ENCODE measurements around the gene SNED1. TPM values are rescaled to one million over a fixed set of nuclear protein-coding genes. Genes with fewer than 3 reads are reported as not detected.

The SNED1 gene
- polyA plus RNA-seq, 1 donor (not counting 4 experiments of a cell fraction or from before 2014, with no cell fraction given) = 0.12 TPM

DNA sequence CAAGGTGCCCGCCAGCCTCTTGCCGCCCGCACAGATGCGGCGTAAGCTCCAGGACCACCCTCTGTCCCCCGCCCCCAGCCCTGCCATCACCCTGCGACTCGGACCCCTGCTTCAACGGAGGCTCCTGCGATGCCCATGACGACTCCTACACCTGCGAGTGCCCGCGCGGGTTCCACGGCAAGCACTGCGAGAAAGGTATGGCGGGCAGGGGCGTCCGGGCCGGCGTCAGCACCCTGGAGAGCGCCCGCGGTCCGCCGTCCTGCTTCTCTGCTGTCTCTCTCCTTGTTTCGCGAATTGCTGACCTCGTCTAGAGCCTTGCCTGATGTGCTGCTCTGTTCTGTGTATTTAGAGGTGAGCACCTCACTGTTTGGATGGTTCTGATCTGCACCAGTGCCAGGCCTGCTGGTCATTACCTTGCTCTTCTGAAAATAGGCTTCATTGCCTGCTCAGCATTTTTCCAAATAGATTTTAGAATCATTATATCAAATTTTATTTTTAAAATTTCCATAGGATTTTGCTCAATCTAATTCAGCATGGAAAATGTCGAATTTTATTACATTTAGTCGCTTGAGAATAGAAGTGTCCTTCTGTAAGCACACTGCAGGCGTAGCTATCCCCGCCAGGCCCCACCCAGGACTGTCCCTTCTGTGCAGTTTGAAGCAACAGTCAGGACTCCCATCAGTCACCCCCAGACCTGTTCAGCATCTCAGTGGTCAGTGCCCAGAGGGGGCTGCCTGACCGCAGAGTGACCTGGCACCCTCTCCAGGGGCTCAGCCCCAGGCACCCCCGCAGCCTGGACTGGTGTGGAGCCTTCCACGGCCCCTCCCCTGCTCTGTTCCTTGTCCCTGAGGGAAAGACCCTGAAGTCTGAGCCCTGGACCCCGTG, 51.6 kb downstream of the SNED1 start:
- Histone ChIP-seq H3K9me1 (ENCODE audit: control insufficient read depth, extremely low read depth, insufficient read depth, low read length) (no peaks in the 10 kb centered on the region), H3K27ac (ENCODE audit: control insufficient read depth, insufficient read depth, low read length) (no peak overlapping the region), H3K4me1 (ENCODE audit: control insufficient read depth, extremely low read depth, insufficient read depth, low read length) (no peaks in the 10 kb centered on the region), H3K4me2 (ENCODE audit: control insufficient read depth, extremely low read depth, insufficient read depth, low read depth, low read length) (no peak overlapping the region), H4K20me1 (ENCODE audit: control insufficient read depth, extremely low read depth, insufficient read depth, low read length) (peaks cover 3% of the 10 kb centered on the region), H3K9ac (ENCODE audit: control insufficient read depth, extremely low read depth, insufficient read depth, low read length) (no peak overlapping the region), H3K27me3 (ENCODE audit: control insufficient read depth, extremely low read depth, insufficient read depth, low read length) (no peaks in the 10 kb centered on the region), H3K4me3 (ENCODE audit: control insufficient read depth in 2 of 3, extremely low read depth in 1 of 3, insufficient read depth in 2 of 3, low read depth in 1 of 3, low read length in 3 of 3) (no peak overlapping the region), H3K79me2 (ENCODE audit: control insufficient read depth, insufficient read depth, low read length) (no peaks in the 10 kb centered on the region), H2AFZ (ENCODE audit: control insufficient read depth, low read length) (no peak overlapping the region), H3K9me3 (ENCODE audit: control insufficient read depth, low read depth, low read length) (no peaks in the 10 kb centered on the region), H3K36me3 (ENCODE audit: control insufficient read depth in 2 of 2, extremely low read depth in 1 of 2, insufficient read depth in 2 of 2, low read length in 2 of 2) (no peaks in the 10 kb centered on the region)
- dilution Hi-C loops (cut with MboI; ENCODE audit: extremely low pct_ligation_motif_present, low sequenced_read_pairs) = no loop called here
- TF ChIP-seq, protein P1, sequence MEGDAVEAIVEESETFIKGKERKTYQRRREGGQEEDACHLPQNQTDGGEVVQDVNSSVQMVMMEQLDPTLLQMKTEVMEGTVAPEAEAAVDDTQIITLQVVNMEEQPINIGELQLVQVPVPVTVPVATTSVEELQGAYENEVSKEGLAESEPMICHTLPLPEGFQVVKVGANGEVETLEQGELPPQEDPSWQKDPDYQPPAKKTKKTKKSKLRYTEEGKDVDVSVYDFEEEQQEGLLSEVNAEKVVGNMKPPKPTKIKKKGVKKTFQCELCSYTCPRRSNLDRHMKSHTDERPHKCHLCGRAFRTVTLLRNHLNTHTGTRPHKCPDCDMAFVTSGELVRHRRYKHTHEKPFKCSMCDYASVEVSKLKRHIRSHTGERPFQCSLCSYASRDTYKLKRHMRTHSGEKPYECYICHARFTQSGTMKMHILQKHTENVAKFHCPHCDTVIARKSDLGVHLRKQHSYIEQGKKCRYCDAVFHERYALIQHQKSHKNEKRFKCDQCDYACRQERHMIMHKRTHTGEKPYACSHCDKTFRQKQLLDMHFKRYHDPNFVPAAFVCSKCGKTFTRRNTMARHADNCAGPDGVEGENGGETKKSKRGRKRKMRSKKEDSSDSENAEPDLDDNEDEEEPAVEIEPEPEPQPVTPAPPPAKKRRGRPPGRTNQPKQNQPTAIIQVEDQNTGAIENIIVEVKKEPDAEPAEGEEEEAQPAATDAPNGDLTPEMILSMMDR (optimal IDR thresholded peaks at IDR 0.05 in 1 of 3, IDR thresholded peaks at IDR 0.05 in 1 of 3, conservative IDR thresholded peaks at IDR 0.05 in 1 of 3; ENCODE audit: extremely low read depth in 1 of 3, insufficient read depth in 2 of 3, low read length in 3 of 3) = no peak
- no peak for TF ChIP-seq EZH2 (IDR thresholded peaks at IDR 0.05; ENCODE audit: low read length)
- FAIRE-seq (no peak), DNase-seq (ENCODE audit: low read depth, low spot score) (no peak)

DNA sequence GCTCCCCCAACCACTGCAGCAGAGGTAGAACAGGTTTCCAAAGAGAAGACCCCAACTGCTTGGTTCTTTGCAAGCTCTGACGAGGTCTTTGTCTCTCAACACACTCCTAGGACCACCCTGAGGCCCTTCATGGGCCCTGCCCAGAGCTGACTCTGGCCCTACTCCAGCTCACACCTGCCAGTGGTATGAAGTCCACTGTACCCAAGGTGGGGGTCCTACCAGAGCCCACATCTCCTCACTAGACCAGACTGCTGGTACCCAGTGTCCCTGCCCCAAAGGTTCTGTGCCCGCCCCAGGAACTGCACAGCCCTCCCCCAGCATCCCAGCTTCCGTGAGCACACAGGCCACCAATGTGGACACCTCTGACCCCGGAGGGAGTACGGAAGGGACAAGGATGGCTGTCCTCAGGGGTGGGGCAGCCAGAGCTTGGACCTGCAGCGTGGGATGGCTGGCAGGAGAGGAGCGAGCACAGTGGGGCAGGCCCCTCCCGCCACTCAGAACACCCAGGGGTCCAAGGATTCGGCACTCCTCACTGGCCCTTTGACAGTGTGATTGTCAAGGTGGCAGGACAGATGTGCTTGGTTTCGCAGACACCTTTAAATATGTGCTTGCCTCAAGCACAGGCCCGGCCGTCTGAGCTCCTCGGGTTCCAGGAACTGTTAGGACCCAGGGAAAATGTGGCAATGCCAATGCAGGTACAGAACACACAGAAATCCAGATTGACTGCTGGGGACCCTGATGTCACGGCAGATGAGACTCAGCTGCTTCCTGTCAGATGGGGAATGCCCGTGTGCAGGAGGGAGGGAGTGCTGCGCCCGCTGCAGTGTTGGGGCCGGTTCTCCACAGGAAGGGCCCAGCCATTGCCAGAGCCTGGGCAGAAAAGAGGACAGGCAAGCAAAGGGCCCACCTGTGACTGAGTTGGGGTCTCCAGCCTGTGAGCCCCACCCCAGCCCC, 52.5 kb downstream of the SNED1 start:
- FAIRE-seq = no peak
- Histone ChIP-seq H3K9me1 (ENCODE audit: control insufficient read depth, extremely low read depth, insufficient read depth, low read length) (no peaks in the 10 kb centered on the region), H3K9me3 (ENCODE audit: control insufficient read depth, low read depth, low read length) (no peaks in the 10 kb centered on the region), H3K27me3 (ENCODE audit: control insufficient read depth, extremely low read depth, insufficient read depth, low read length) (no peaks in the 10 kb centered on the region), H3K4me1 (ENCODE audit: control insufficient read depth, extremely low read depth, insufficient read depth, low read length) (no peaks in the 10 kb centered on the region), H3K9ac (ENCODE audit: control insufficient read depth, extremely low read depth, insufficient read depth, low read length) (no peak overlapping the region), H3K27ac (ENCODE audit: control insufficient read depth, insufficient read depth, low read length) (no peak overlapping the region), H2AFZ (ENCODE audit: control insufficient read depth, low read length) (no peak overlapping the region), H3K79me2 (ENCODE audit: control insufficient read depth, insufficient read depth, low read length) (no peaks in the 10 kb centered on the region), H4K20me1 (ENCODE audit: control insufficient read depth, extremely low read depth, insufficient read depth, low read length) (peaks cover 3% of the 10 kb centered on the region), H3K4me2 (ENCODE audit: control insufficient read depth, extremely low read depth, insufficient read depth, low read depth, low read length) (no peak overlapping the region), H3K4me3 (ENCODE audit: control insufficient read depth in 2 of 3, extremely low read depth in 1 of 3, insufficient read depth in 2 of 3, low read depth in 1 of 3, low read length in 3 of 3) (no peak overlapping the region), H3K36me3 (ENCODE audit: control insufficient read depth in 2 of 2, extremely low read depth in 1 of 2, insufficient read depth in 2 of 2, low read length in 2 of 2) (no peaks in the 10 kb centered on the region)
- TF ChIP-seq EZH2 (IDR thresholded peaks at IDR 0.05; ENCODE audit: low read length) = no peak
- TF ChIP-seq, protein P1 (optimal IDR thresholded peaks at IDR 0.05 in 1 of 3, IDR thresholded peaks at IDR 0.05 in 1 of 3, conservative IDR thresholded peaks at IDR 0.05 in 1 of 3; ENCODE audit: extremely low read depth in 1 of 3, insufficient read depth in 2 of 3, low read length in 3 of 3) = no peak
- no peak for DNase-seq (ENCODE audit: low read depth, low spot score)
- dilution Hi-C loops (cut with MboI; ENCODE audit: extremely low pct_ligation_motif_present, low sequenced_read_pairs) = no loop called here
